Uterus (tissue), 2 donors: Measurements from ENCODE around the gene LRRC1.

ENCODE experiments used
- CTCF ChIP-seq, 4 experiments: fragments of 200-600 bp in 2 of 4; fragments of 450-650 bp in 2 of 4; sonication (generic) in 2 of 4; IDR thresholded peaks; one replicate each; pipeline ENCODE4 v1.5.1; 2016 to 2019; ENCODE audit warnings: antibody characterized with exemption in 4 of 4, mild to moderate bottlenecking in 2 of 4, moderate library complexity in 1 of 4
- POLR2A ChIP-seq, 2 donors: fragments of 450-650 bp; IDR thresholded peaks; one replicate each; pipeline ENCODE4 v1.6.1; 2016; ENCODE audit warnings: antibody characterized with exemption in 2 of 2, mild to moderate bottlenecking in 1 of 2, moderate library complexity in 1 of 2

- TF ChIP-seq CTCF (IDR thresholded peaks at IDR 0.05) (no peak), POLR2A (IDR thresholded peaks at IDR 0.05) (no peak)
These were observed 133.8 kb downstream of the LRRC1 start for GRCh38 chr6:53928641-53929040.
